OCI-LY3 (cell line): Measurements from ENCODE around the gene HPGDS.
"Not testable (repeated sequence)": the region's sequence is repeated elsewhere in the genome, so short reads cannot be mapped to it uniquely, and the experiment has no call there.

Source experiments
- H2AFZ ChIP-seq: fragments of 200-600, 300-600 bp; shearing (Covaris generic); 2 replicates; pipeline ENCODE4 v1.6.0; 2014; ENCODE audit warnings: antibody characterized with exemption, low read depth, low read length
- H3K27ac ChIP-seq: fragments of 200-600, 300-600 bp; sonication (generic); 2 replicates; pipeline ENCODE4 v1.5.1; 2014; ENCODE audit warnings: mild to moderate bottlenecking, low read length, moderate library complexity, mixed read lengths
- H3K27me3 ChIP-seq: fragments of 200-600, 300-600 bp; sonication (generic); 2 replicates; pipeline ENCODE4 v1.6.1; 2014; ENCODE audit warnings: low read depth, low read length, mixed read lengths
- H3K36me3 ChIP-seq: fragments of 200-600, 300-600 bp; sonication (generic); replicated peaks from 2 replicates; pipeline ENCODE3; 2014; ENCODE audit warnings: low read depth, low read length, mixed read lengths
- H3K4me1 ChIP-seq: fragments of 300-600, 200-600 bp; sonication (generic); 2 replicates; pipeline ENCODE4 v1.6.1; 2014; ENCODE audit warnings: low read length, mixed read lengths
- H3K4me2 ChIP-seq: fragments of 200-600, 300-600 bp; sonication (generic); 2 replicates; pipeline ENCODE4 v1.6.1; 2014; ENCODE audit warnings: low read length, mixed read lengths
- H3K4me3 ChIP-seq: fragments of 300-600, 200-600 bp; sonication (generic); 2 replicates; pipeline ENCODE4 v1.5.1; 2014; ENCODE audit warnings: antibody characterized with exemption, mild to moderate bottlenecking, low read length, moderate library complexity
- H3K79me2 ChIP-seq: fragments of 300-600, 200-600 bp; shearing (Covaris generic); 2 replicates; pipeline ENCODE4 v1.6.1; 2014; ENCODE audit warnings: mild to moderate bottlenecking, low read length, mixed read lengths
- H3K9ac ChIP-seq: fragments of 300-600, 200-600 bp; shearing (Covaris generic); 2 replicates; pipeline ENCODE4 v1.6.0; 2014; ENCODE audit warnings: mild to moderate bottlenecking, low read length, moderate library complexity
- H3K9me3 ChIP-seq: fragments of 200-600, 300-600 bp; shearing (Covaris generic); 2 replicates; pipeline ENCODE4 v1.6.1; 2014; ENCODE audit warnings: low read length, mixed read lengths; ENCODE audit not compliant: insufficient read depth
- H4K20me1 ChIP-seq: fragments of 200-600, 300-600 bp; sonication (generic); 2 replicates; pipeline ENCODE4 v1.6.1; 2016; ENCODE audit warnings: low read length, mixed read lengths; ENCODE audit not compliant: insufficient read depth
- CTCF ChIP-seq: fragments of 200-600, 300-600 bp; sonication (generic); IDR thresholded peaks from 2 replicates; pipeline ENCODE4 v1.5.1; 2014; ENCODE audit warnings: antibody characterized with exemption, low read length, low read depth
- EZH2phosphoT487 ChIP-seq: fragments of 200-600 bp; shearing (Covaris generic); IDR thresholded peaks from 2 replicates; pipeline ENCODE4 v1.6.1; 2018; ENCODE audit warnings: antibody characterized with exemption, mixed run types, low read depth

Gene HPGDS

GRCh38 chr4:94302191-94302590 lies 40.4 kb downstream of the HPGDS start:
- Histone ChIP-seq H3K4me1 (no peaks in the 10 kb centered on the region), H3K27me3 (no peaks in the 10 kb centered on the region), H4K20me1 (no peaks in the 10 kb centered on the region), H3K79me2 (no peaks in the 10 kb centered on the region), H3K36me3 (no peaks in the 10 kb centered on the region), H3K4me2 (no peak overlapping the region), H3K9ac (no peak overlapping the region), H3K27ac (no peak overlapping the region), H3K9me3 (no peaks in the 10 kb centered on the region), H3K4me3 (no peak overlapping the region), H2AFZ (no peak overlapping the region)
- TF ChIP-seq EZH2phosphoT487 (no peak), CTCF (no peak)

- no peak overlapping the region for H3K27ac ChIP-seq
- no peak overlapping the region for H3K4me3 ChIP-seq
- H3K9ac ChIP-seq = no peak overlapping the region
- no peaks in the 10 kb centered on the region for H3K27me3 ChIP-seq
- H3K4me1 ChIP-seq = no peaks in the 10 kb centered on the region
- H3K9me3 ChIP-seq = no peaks in the 10 kb centered on the region
- H3K4me2 ChIP-seq = no peak overlapping the region
- no peaks in the 10 kb centered on the region for H3K79me2 ChIP-seq
- H4K20me1 ChIP-seq = no peaks in the 10 kb centered on the region
- H2AFZ ChIP-seq = no peak overlapping the region
- no peak for TF ChIP-seq EZH2phosphoT487
- TF ChIP-seq CTCF = no peak
- no peaks in the 10 kb centered on the region for H3K36me3 ChIP-seq
Measured at GRCh38 chr4:94298725-94299252, 43.8 kb downstream of the HPGDS start.

GRCh38 chr4:94295473-94295872 lies 47.2 kb downstream of the HPGDS start:
- H3K79me2 ChIP-seq, H3K4me2 ChIP-seq, H3K27ac ChIP-seq, H3K9ac ChIP-seq, H3K9me3 ChIP-seq, H2AFZ ChIP-seq, H3K4me1 ChIP-seq, H4K20me1 ChIP-seq, H3K4me3 ChIP-seq, H3K27me3 ChIP-seq: not testable (repeated sequence)
- peaks cover 17% of the 10 kb centered on the region for H3K36me3 ChIP-seq

- not testable (repeated sequence) for H3K9me3 ChIP-seq, H3K4me3 ChIP-seq
Measured at GRCh38 chr4:94293981-94294380, 48.7 kb downstream of the HPGDS start.

GRCh38 chr4:94290245-94290644 lies 52.4 kb downstream of the HPGDS start:
- Histone ChIP-seq H3K27ac (no peak overlapping the region), H3K4me1 (no peaks in the 10 kb centered on the region), H3K9ac (no peak overlapping the region), H4K20me1 (no peaks in the 10 kb centered on the region), H3K79me2 (no peaks in the 10 kb centered on the region), H3K4me3 (no peak overlapping the region), H3K4me2 (no peak overlapping the region), H3K27me3 (no peaks in the 10 kb centered on the region), H3K9me3 (no peaks in the 10 kb centered on the region), H2AFZ (no peak overlapping the region), H3K36me3 (peaks cover 30% of the 10 kb centered on the region)
- TF ChIP-seq EZH2phosphoT487 (no peak), CTCF (no peak)

More at GRCh38 chr4:94293981-94294380, 48.7 kb downstream of the HPGDS start:
- not testable (repeated sequence) for H3K4me1 ChIP-seq, H3K9ac ChIP-seq, H3K4me2 ChIP-seq, H4K20me1 ChIP-seq, H3K27ac ChIP-seq, H3K79me2 ChIP-seq, H2AFZ ChIP-seq, H3K27me3 ChIP-seq
- H3K36me3 ChIP-seq = peaks cover 25% of the 10 kb centered on the region
